B cell (primary cell): ENCODE results near the gene IFNA2. TPM values are rescaled to one million over a fixed set of nuclear protein-coding genes. Genes with fewer than 3 reads are reported as not detected.

Experiments
- ATAC-seq: fragments of 200-7000 bp; cut with Tn5 transposase; one replicate; pipeline ENCODE4 v1.10.0; 2021; ENCODE audit warnings: low read depth, mild to moderate bottlenecking, moderate number of reproducible peaks, moderate library complexity
- CTCF ChIA-PET: fragments of 350-600 bp; sonication (Branson Sonifier 250); formaldehyde crosslinking; loops from one replicate; lab custom pipeline; 2021; ENCODE audit warnings: antibody characterized with exemption, inconsistent platforms; lab: Charles Lee
- POLR2A ChIA-PET: fragments of 350-600 bp; sonication (Branson Sonifier 250); formaldehyde crosslinking; loops from one replicate; lab custom pipeline; 2021; ENCODE audit warnings: antibody characterized with exemption; lab: Charles Lee
- DNase-seq: peaks from one replicate; pipeline ENCODE4 v3.0.0; 2013
- H2AFZ ChIP-seq: 2 replicates; pipeline ENCODE4 v1.6.1; 2012; ENCODE audit warnings: mild to moderate bottlenecking, low read depth, low read length; ENCODE audit not compliant: insufficient read depth, poor library complexity, severe bottlenecking
- H3K27ac ChIP-seq, 2 donors: 1 replicate in 1 of 2; 2 replicates in 1 of 2; pipeline ENCODE4 v1.5.1; 2012 to 2013; ENCODE audit warnings: low read length in 2 of 2, mild to moderate bottlenecking in 2 of 2, moderate library complexity in 1 of 2
- H3K27me3 ChIP-seq, 4 experiments: fragments of 200-600 bp in 1 of 4; sonication (generic) in 1 of 4; replicated peaks in 1 of 4; 1 replicate in 2 of 4; 2 replicates in 2 of 4; pipeline versions ENCODE4 v1.6.1 to v1.7.0; 2013 to 2016; ENCODE audit warnings: low read length in 3 of 4, mild to moderate bottlenecking in 2 of 4, mixed read lengths in 1 of 4, moderate library complexity in 1 of 4; ENCODE audit not compliant: insufficient read depth in 4 of 4, control insufficient read depth in 3 of 4; ENCODE audit errors: control extremely low read depth in 1 of 4
- H3K36me3 ChIP-seq, 2 experiments: replicated peaks in 1 of 2; 1 replicate in 1 of 2; 2 replicates in 1 of 2; pipeline versions ENCODE4 v1.6.1 to v1.7.1; 2013; ENCODE audit warnings: low read length in 1 of 2; ENCODE audit not compliant: insufficient read depth in 2 of 2, control insufficient read depth in 1 of 2; ENCODE audit errors: control extremely low read depth in 1 of 2, extremely low read depth in 1 of 2
- H3K4me1 ChIP-seq, 2 donors: fragments of 200-600 bp in 1 of 2; sonication (generic) in 1 of 2; 1 replicate in 1 of 2; 2 replicates in 1 of 2; pipeline versions ENCODE4 v1.5.1 to v1.6.1; 2013 to 2017; ENCODE audit warnings: low read length in 2 of 2; ENCODE audit not compliant: control insufficient read depth in 2 of 2, insufficient read depth in 2 of 2
- H3K4me2 ChIP-seq: replicated peaks from 2 replicates; pipeline ENCODE3; 2012; ENCODE audit warnings: mild to moderate bottlenecking, low read depth, low read length; ENCODE audit not compliant: poor library complexity, severe bottlenecking
- H3K4me3 ChIP-seq, 5 experiments: fragments of 200-600 bp in 1 of 5; sonication (generic) in 1 of 5; 1 replicate in 3 of 5; 2 replicates in 2 of 5; pipeline versions ENCODE4 v1.5.1 to v1.7.0; 2011 to 2016; ENCODE audit warnings: low read length in 4 of 5, mild to moderate bottlenecking in 4 of 5, low read depth in 2 of 5, control low read depth in 1 of 5, moderate library complexity in 1 of 5; ENCODE audit not compliant: insufficient read depth in 1 of 5; ENCODE audit errors: control extremely low read depth in 1 of 5, extremely low read depth in 1 of 5
- H3K79me2 ChIP-seq: fragments of 200-600 bp; sonication (generic); one replicate; pipeline ENCODE4 v1.6.0; 2016; ENCODE audit warnings: low read length; ENCODE audit not compliant: control insufficient read depth, insufficient read depth
- H3K9ac ChIP-seq: fragments of 200-600 bp; sonication (generic); 2 replicates; pipeline ENCODE4 v1.6.1; 2017; ENCODE audit warnings: mild to moderate bottlenecking, low read length, moderate library complexity
- H3K9me3 ChIP-seq, 3 donors: one replicate each; pipeline versions ENCODE4 v1.6.1 to v1.7.1; 2013; ENCODE audit warnings: low read length in 2 of 3; ENCODE audit not compliant: control insufficient read depth in 2 of 3, insufficient read depth in 1 of 3; ENCODE audit errors: control extremely low read depth in 1 of 3
- H4K20me1 ChIP-seq: 2 replicates; pipeline ENCODE4 v1.6.0; 2012; ENCODE audit warnings: mild to moderate bottlenecking, low read length; ENCODE audit not compliant: insufficient read depth, control insufficient read depth, poor library complexity, severe bottlenecking
- H3K27ac Mint-ChIP-seq: one replicate; pipeline ENCODE4 v1.8.0; 2021; ENCODE audit warnings: mixed read lengths
- H3K27me3 Mint-ChIP-seq: one replicate; pipeline ENCODE4 v1.8.0; 2021; ENCODE audit warnings: mixed read lengths
- H3K4me1 Mint-ChIP-seq: one replicate; pipeline ENCODE4 v1.8.0; 2021; ENCODE audit warnings: mixed read lengths
- H3K4me3 Mint-ChIP-seq: one replicate; pipeline ENCODE4 v1.8.0; 2021; ENCODE audit warnings: mixed read lengths
- H3K9me3 Mint-ChIP-seq: one replicate; pipeline ENCODE4 v1.8.0; 2022; ENCODE audit warnings: mixed read lengths; ENCODE audit not compliant: insufficient read depth
- CTCF ChIP-seq: fragments of 200-600 bp; IDR thresholded peaks from one replicate; pipeline ENCODE4 v1.8.0; 2022; ENCODE audit warnings: antibody characterized with exemption, mild to moderate bottlenecking
- EZH2 ChIP-seq: IDR thresholded peaks from 2 replicates; pipeline ENCODE4 v1.6.1; 2012; ENCODE audit warnings: borderline replicate concordance, low read depth, mild to moderate bottlenecking, moderate library complexity, low read length; ENCODE audit not compliant: insufficient read depth, poor library complexity, severe bottlenecking
- WGBS: methylation state at CpG from one replicate; pipeline ENCODE4 v1.1.5; 2013; ENCODE audit warnings: missing lambda C conversion rate; ENCODE audit not compliant: insufficient coverage; 5-methylcytosine and 5-hydroxymethylcytosine counted together
- intact Hi-C: fragments of 100-400 bp; cut with micrococcal nuclease; formaldehyde crosslinking; loops from one replicate; pipeline ENCODE4 v1.10.0; 2022
- polyA plus RNA-seq: library from polyadenylated mRNA; depleted of rRNA; stranded (reverse); fragments of >200 nt; gene quantifications from 2 replicates; pipeline ENCODE4 v1.2.3, GENCODE V29; 2012
- total RNA-seq, 2 donors: library from RNA; stranded (reverse); fragments of 120-200 nt in 1 of 2; gene quantifications; 1 replicate in 1 of 2; 2 replicates in 1 of 2; pipeline versions ENCODE4 v1.2.3 to v1.2.4, GENCODE V29; 2013 to 2022

IFNA2 gene
- total and polyA plus RNA-seq, 2 donors (not counting 1 experiment from before 2014, with no cell fraction given), result not detected

- Histone ChIP-seq H3K4me3 (no peak overlapping the region), H3K27me3 (peaks cover 0 to 36% (median 18%) of the 10 kb centered on the region in 4 experiments), H3K4me2 (peak overlapping the region; percentile 61), H3K9me3 (no peaks in the 10 kb centered on the region), H2AFZ (no peak overlapping the region), H3K27ac (no peak overlapping the region), H3K9ac (no peak overlapping the region), H3K79me2 (no peaks in the 10 kb centered on the region), H4K20me1 (no peaks in the 10 kb centered on the region), H3K4me1 (peaks cover 21 to 30% of the 10 kb centered on the region in 2 donors), H3K36me3 (no peaks in the 10 kb centered on the region)
- ATAC-seq (no peak), DNase-seq (no peak)
- Mint-ChIP-seq H3K27me3 (peaks cover 50% of the 10 kb centered on the region), H3K4me3 (no peak overlapping the region), H3K4me1 (peaks cover 29% of the 10 kb centered on the region), H3K9me3 (no peaks in the 10 kb centered on the region), H3K27ac (no peak overlapping the region)
- WGBS, result no CpG with 5 or more reads among the region's 4 CpGs
- intact Hi-C loops, result loop anchor here (2.0 kb wide), 2 partner anchors 14 to 16 kb away; no protein-coding TSS in a partner anchor
- ChIA-PET CTCF (interaction anchor here (1.4 to 1.9 kb wide), 3 partner anchors 11 to 19 kb away, joined by 4 to 6 read pairs (median 4); no protein-coding TSS in a partner anchor), POLR2A (no interaction called here)
- no peak for TF ChIP-seq CTCF
- no peak for TF ChIP-seq EZH2
Measured at GRCh38 chr9:21413151-21413550, 28.0 kb upstream of the IFNA2 start.

GRCh38 chr9:21412107-21412506, 26.9 kb upstream of the IFNA2 start:
- no peaks in the 10 kb centered on the region for H3K79me2 ChIP-seq
- TF ChIP-seq CTCF, result no peak
- TF ChIP-seq EZH2, result no peak
- POLR2A ChIA-PET, result no interaction called here
- H3K4me1 ChIP-seq, result peaks cover 21 to 30% of the 10 kb centered on the region in 2 donors
- peak; percentile 93 for ATAC-seq
- H3K27me3 ChIP-seq, result peaks cover 0 to 32% (median 18%) of the 10 kb centered on the region in 4 experiments
- H3K9me3 ChIP-seq, result no peaks in the 10 kb centered on the region
- H3K36me3 ChIP-seq, result no peaks in the 10 kb centered on the region
- Mint-ChIP-seq H3K27ac (peak overlapping the region; percentile 60), H3K4me1 (peaks cover 29% of the 10 kb centered on the region), H3K9me3 (no peaks in the 10 kb centered on the region), H3K27me3 (peaks cover 47% of the 10 kb centered on the region), H3K4me3 (peak overlapping the region; percentile 69)
- no peak overlapping the region for H3K27ac ChIP-seq
- no peaks in the 10 kb centered on the region for H4K20me1 ChIP-seq
- intact Hi-C loops, result loop anchor here (1.0 to 2.0 kb wide), 4 partner anchors 13 to 32 kb away; no protein-coding TSS in a partner anchor
- H3K4me3 ChIP-seq, result peak overlapping the region in 2 of 5 experiments; percentile 7 to 34
- peak overlapping the region; percentile 61 for H3K4me2 ChIP-seq
- H2AFZ ChIP-seq, result no peak overlapping the region
- peak; percentile 84 for DNase-seq
- CTCF ChIA-PET, result interaction anchor here (1.6 to 2.1 kb wide), 3 partner anchors 10 to 16 kb away, joined by 4 to 6 read pairs (median 6); no protein-coding TSS in a partner anchor
- H3K9ac ChIP-seq, result peak overlapping the region; percentile 24
